ENCODE results near the gene SLC25A20.
"Not testable (repeated sequence)": the region's sequence is repeated elsewhere in the genome, so short reads cannot be mapped to it uniquely, and the experiment has no call there.

SLC25A20 gene

DNA sequence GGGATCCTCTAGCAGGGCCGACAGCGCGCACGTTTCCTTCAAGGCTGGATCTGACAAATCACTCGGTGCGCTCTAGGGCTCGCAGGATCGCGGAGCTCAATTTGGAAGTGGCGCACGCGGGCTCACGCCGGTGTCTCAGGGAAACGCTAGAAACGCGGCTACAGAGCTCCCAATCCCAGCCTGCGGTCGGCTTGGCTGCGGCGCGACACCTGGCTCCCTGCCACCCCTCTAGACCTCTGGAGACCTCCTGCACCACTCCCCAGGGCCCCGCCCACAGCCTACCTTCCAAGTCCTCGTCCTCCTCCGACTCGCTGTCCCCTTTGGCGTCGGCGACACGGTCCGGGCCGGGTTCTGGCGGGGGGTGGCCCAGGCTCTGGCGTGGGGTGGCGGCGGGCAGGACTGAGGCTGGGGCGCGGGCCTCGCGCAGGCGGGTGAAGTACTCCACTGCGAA lies 51.6 kb downstream of the SLC25A20 start:
- peak; percentile 20 for DNase-seq (ENCODE audit: low read depth)

GRCh38 chr3:48845170-48845569 lies 53.5 kb downstream of the SLC25A20 start:
- DNase-seq (ENCODE audit: low read depth): no peak

- no peak for DNase-seq (ENCODE audit: low read depth)
Measured at GRCh38 chr3:48837163-48837562, 61.5 kb downstream of the SLC25A20 start.

DNA sequence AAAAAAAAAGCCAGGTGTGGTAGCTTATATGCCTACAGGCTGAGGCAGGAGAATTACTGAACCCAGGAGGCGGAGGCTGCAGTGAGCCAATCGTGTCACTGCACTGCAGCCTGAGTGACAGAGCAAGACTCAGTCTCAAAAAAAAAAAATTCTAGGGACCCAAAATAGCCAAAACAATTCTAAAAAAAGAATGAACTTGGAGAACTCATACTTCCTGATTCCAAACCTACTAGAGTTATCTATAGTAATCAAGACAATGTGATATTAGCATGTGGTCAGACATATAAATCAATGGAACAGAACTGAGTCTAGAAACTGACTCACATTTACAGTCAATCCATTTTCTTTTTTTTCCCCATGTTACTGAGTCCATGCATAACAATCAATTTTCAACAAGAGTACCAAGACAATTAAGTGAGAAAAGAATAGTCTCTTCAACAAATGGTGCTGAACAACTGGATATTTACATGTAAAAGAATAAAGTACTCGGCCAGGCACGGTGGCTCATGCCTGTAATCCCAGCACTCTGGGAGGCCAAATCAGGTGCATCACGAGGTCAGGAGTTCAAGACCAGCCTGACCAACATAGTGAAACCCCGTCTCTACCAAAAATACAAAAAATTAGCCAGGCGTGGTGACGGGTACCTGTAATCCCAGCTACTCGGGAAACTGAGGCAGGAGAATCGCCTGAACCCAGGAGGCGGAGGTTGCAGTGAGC lies 62.9 kb downstream of the SLC25A20 start:
- no peak for DNase-seq (ENCODE audit: low read depth)

GRCh38 chr3:48832684-48833083 lies 66.0 kb downstream of the SLC25A20 start:
- DNase-seq (ENCODE audit: low read depth): no peak

DNA sequence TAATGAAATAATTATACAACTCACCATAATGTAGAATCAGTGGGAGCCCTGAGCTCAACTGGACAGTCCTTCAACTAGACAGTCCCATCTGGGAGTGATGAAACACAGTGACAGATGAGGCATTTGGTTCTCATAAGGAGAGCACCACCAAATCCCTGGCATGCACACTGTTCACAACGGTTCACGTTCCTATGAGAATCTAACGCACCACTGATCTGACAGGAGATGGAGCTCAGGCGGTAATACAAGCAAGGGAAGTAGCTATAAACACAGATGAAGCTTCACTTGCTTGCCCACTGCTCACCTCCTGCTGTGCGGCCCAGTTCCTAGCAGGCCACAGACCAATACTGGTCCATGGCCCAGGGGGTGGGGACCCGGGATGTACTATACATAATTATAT lies 68.0 kb downstream of the SLC25A20 start:
- DNase-seq (ENCODE audit: low read depth): no peak

DNA sequence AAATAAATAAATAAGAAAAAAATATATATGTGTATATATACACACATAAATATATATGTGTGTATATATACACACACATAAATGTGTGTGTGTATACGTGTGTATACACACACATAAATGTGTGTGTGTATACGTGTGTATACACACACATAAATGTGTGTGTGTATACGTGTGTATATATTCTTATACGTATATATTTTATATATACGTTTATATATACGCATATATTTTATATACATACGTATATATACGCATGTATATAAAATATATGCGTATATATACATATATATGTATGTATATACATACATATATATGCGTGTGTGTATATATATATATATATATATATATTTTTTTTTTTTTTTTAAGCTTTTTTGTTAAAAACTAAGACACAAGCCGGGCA lies 69.2 kb downstream of the SLC25A20 start:
- not testable (repeated sequence) for DNase-seq (ENCODE audit: low read depth)

DNA sequence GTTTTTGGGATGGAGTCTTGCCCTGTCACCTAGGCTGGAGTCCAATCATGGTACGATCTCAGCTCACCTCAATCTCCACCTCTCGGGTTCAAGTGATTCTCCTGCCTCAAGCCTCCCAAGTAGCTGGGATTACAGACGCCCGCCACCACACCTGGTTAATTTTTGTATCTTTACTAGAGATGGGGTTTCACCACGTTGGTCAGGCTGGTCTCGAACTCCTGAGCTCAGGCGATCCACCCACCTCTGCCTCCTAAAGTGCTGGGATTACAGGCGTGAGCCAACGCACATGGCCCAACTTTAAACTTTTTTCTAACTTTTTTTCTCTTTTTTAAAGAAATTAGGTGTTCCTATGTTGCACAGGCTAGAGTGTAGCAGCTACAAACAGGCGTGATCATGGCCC lies 70.8 kb downstream of the SLC25A20 start:
- DNase-seq (ENCODE audit: low read depth): not testable (repeated sequence)

- no peak for DNase-seq (ENCODE audit: low read depth)
Measured at GRCh38 chr3:48826451-48826850, 72.2 kb downstream of the SLC25A20 start.

DNA sequence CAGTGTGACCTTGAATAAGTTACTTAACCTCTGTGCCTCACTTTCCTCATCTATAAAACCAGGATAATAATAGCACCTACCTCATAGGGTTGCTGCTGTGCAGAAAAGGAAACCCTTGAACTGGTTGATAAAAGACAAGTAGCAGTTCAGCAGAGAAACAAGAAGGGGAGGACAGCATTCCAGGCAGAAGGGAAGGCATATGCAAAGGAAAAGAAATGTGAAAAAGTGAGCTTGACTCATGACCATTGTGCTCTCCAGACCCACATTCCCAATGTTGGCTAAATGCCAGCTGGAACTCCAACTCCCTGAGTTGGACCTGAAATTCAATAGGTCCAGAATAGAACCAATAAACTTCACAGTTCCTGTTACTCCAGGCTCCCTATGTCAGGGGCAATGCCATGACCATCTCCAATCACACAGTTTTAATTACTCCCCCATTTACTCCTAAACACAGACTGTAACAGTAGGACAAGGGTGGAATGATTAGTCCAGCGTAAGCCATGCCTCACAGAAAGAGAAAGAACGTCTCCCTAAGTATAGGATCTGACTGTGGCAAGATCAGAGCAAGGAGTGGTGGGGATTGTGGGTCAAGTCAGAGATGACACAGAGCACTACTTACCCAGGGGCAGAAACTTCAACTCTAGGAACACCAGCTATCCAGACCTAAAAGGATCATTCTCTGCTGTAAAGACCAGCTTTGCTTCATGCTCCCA lies 77.9 kb downstream of the SLC25A20 start:
- no peak for DNase-seq (ENCODE audit: low read depth)

GRCh38 chr3:48819234-48820221 lies 79.2 kb downstream of the SLC25A20 start:
- DNase-seq (ENCODE audit: low read depth): no peak

- DNase-seq (ENCODE audit: low read depth): no peak
Measured at GRCh38 chr3:48811524-48811923, 87.2 kb downstream of the SLC25A20 start.
